ENCODE results near the gene NEU3. TPM values are rescaled to one million over a fixed set of nuclear protein-coding genes. Genes with fewer than 3 reads are reported as not detected.
A peak's percentile ranks its signal among the peaks of the same experiment; 100 is the strongest.

The NEU3 gene
- total RNA-seq, 1 donor from 2014 or later, result 10.8 TPM

GRCh38 chr11:75025561-75025960 lies 36.8 kb downstream of the NEU3 start:
- no peak for TF ChIP-seq CTCF (conservative IDR thresholded peaks at IDR 0.05)
- Mint-ChIP-seq H3K4me3 (no peak overlapping the region), H3K27ac (no peak overlapping the region), H3K36me3 (no peaks in the 10 kb centered on the region), H3K9me3 (no peaks in the 10 kb centered on the region), H3K27me3 (no peaks in the 10 kb centered on the region), H3K4me1 (ENCODE audit: unreplicated experiment) (peaks cover 5% of the 10 kb centered on the region)
- no peak for DNase-seq (ENCODE audit: extremely low spot score, unreplicated experiment)

GRCh38 chr11:75028321-75028720 lies 39.6 kb downstream of the NEU3 start:
- Mint-ChIP-seq H3K36me3 (no peaks in the 10 kb centered on the region), H3K4me1 (ENCODE audit: unreplicated experiment) (no peaks in the 10 kb centered on the region), H3K27me3 (no peaks in the 10 kb centered on the region), H3K9me3 (no peaks in the 10 kb centered on the region), H3K4me3 (no peak overlapping the region), H3K27ac (no peak overlapping the region)
- no peak for DNase-seq (ENCODE audit: extremely low spot score, unreplicated experiment)
- TF ChIP-seq CTCF (conservative IDR thresholded peaks at IDR 0.05), result no peak

- no peak for TF ChIP-seq CTCF (conservative IDR thresholded peaks at IDR 0.05)
- Mint-ChIP-seq H3K36me3 (no peaks in the 10 kb centered on the region), H3K27ac (no peak overlapping the region), H3K9me3 (no peaks in the 10 kb centered on the region), H3K4me3 (no peak overlapping the region), H3K4me1 (ENCODE audit: unreplicated experiment) (no peaks in the 10 kb centered on the region), H3K27me3 (no peaks in the 10 kb centered on the region)
- peak; percentile 7 for DNase-seq (ENCODE audit: extremely low spot score, unreplicated experiment)
Measured at GRCh38 chr11:75028724-75029123, 40.0 kb downstream of the NEU3 start.

- no peaks in the 10 kb centered on the region for H3K9me3 Mint-ChIP-seq
- H3K4me3 Mint-ChIP-seq, result no peak overlapping the region
- no peaks in the 10 kb centered on the region for H3K27me3 Mint-ChIP-seq
- H3K4me1 Mint-ChIP-seq (ENCODE audit: unreplicated experiment), result no peaks in the 10 kb centered on the region
- no peak for DNase-seq (ENCODE audit: extremely low spot score, unreplicated experiment)
- no peak for TF ChIP-seq CTCF (conservative IDR thresholded peaks at IDR 0.05)
- no peaks in the 10 kb centered on the region for H3K36me3 Mint-ChIP-seq
- H3K27ac Mint-ChIP-seq, result no peak overlapping the region
Measured at GRCh38 chr11:75029836-75030631, 41.3 kb downstream of the NEU3 start.

GRCh38 chr11:75031224-75031753 lies 42.6 kb downstream of the NEU3 start:
- TF ChIP-seq CTCF (conservative IDR thresholded peaks at IDR 0.05), result no peak
- H3K9me3 Mint-ChIP-seq, result no peaks in the 10 kb centered on the region
- no peaks in the 10 kb centered on the region for H3K36me3 Mint-ChIP-seq
- peaks cover 9% of the 10 kb centered on the region for H3K4me1 Mint-ChIP-seq (ENCODE audit: unreplicated experiment)
- DNase-seq (ENCODE audit: extremely low spot score, unreplicated experiment), result no peak
- H3K27ac Mint-ChIP-seq, result no peak overlapping the region
- no peak overlapping the region for H3K4me3 Mint-ChIP-seq
- H3K27me3 Mint-ChIP-seq, result no peaks in the 10 kb centered on the region
